Ishikawa (cell line): ENCODE results near the gene SLC25A3.

Experiments used
- CEBPB ChIP-seq: IDR thresholded peaks from 2 replicates; pipeline ENCODE4 v1.6.1; 2012
- CREB1 ChIP-seq: IDR thresholded peaks from 2 replicates; pipeline ENCODE4 v1.6.1; 2012; ENCODE audit warnings: low read depth
- EGR1 ChIP-seq: IDR thresholded peaks from 2 replicates; pipeline ENCODE4 v1.6.1; 2012
- EP300 ChIP-seq: IDR thresholded peaks from 2 replicates; pipeline ENCODE4 v1.6.1; 2012; ENCODE audit warnings: borderline replicate concordance
- FOXM1 ChIP-seq: IDR thresholded peaks from 2 replicates; pipeline ENCODE4 v1.6.1; 2012; ENCODE audit warnings: low read depth, borderline replicate concordance
- NFIC ChIP-seq: IDR thresholded peaks from 2 replicates; pipeline ENCODE4 v1.6.1; 2012
- RAD21 ChIP-seq: IDR thresholded peaks from 2 replicates; pipeline ENCODE4 v1.6.1; 2012; ENCODE audit warnings: low read depth
- TAF1 ChIP-seq: IDR thresholded peaks from 2 replicates; pipeline ENCODE4 v1.6.1; 2012; ENCODE audit warnings: low read depth, mild to moderate bottlenecking
- TCF12 ChIP-seq: IDR thresholded peaks from 2 replicates; pipeline ENCODE4 v1.6.1; 2012; ENCODE audit warnings: low read depth
- TEAD4 ChIP-seq: IDR thresholded peaks from 2 replicates; pipeline ENCODE4 v1.6.1; 2012
- YY1 ChIP-seq: IDR thresholded peaks from 2 replicates; pipeline ENCODE4 v1.6.1; 2012; ENCODE audit warnings: low read depth
- ZBTB7A ChIP-seq: IDR thresholded peaks from 2 replicates; pipeline ENCODE4 v1.6.1; 2012; ENCODE audit warnings: low read depth
- TF ChIP-seq, protein P1 (sequence below): IDR thresholded peaks from 2 replicates; pipeline ENCODE4 v1.6.1; 2012
- TF ChIP-seq, protein P2 (sequence below): IDR thresholded peaks from 2 replicates; pipeline ENCODE4 v1.6.1; 2012
- TF ChIP-seq, protein P3 (sequence below): IDR thresholded peaks from 2 replicates; pipeline ENCODE4 v1.6.1; 2012; ENCODE audit warnings: low read depth, mild to moderate bottlenecking

The SLC25A3 gene

DNA sequence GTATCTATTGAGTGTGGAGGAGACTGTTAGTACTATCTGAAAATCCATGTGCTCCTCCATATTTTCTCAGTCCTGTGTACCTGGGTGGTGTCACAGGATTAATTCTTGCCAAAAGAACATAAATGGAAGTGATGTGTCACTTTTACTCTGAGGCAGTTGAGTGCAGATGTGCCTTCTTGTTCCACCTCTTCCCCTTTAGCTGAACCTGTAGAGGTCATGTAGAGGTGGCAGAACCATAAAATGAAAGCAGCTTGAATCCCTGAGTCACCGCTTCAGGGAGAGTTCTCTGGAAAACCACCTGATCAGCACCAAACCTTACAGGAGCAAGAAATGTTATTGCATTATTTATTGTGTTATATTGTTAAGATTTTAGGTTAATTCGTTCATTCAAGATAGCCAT, 14.7 kb upstream of the SLC25A3 start:
- TF ChIP-seq TEAD4 (no peak), NFIC (no peak), TCF12 (no peak), CEBPB (no peak), EP300 (no peak), RAD21 (no peak), FOXM1 (no peak), ZBTB7A (no peak), EGR1 (no peak), YY1 (no peak)
- TF ChIP-seq, protein P1, sequence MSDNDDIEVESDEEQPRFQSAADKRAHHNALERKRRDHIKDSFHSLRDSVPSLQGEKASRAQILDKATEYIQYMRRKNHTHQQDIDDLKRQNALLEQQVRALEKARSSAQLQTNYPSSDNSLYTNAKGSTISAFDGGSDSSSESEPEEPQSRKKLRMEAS = no peak
- TF ChIP-seq, protein P2, sequence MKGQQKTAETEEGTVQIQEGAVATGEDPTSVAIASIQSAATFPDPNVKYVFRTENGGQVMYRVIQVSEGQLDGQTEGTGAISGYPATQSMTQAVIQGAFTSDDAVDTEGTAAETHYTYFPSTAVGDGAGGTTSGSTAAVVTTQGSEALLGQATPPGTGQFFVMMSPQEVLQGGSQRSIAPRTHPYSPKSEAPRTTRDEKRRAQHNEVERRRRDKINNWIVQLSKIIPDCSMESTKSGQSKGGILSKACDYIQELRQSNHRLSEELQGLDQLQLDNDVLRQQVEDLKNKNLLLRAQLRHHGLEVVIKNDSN = no peak

DNA sequence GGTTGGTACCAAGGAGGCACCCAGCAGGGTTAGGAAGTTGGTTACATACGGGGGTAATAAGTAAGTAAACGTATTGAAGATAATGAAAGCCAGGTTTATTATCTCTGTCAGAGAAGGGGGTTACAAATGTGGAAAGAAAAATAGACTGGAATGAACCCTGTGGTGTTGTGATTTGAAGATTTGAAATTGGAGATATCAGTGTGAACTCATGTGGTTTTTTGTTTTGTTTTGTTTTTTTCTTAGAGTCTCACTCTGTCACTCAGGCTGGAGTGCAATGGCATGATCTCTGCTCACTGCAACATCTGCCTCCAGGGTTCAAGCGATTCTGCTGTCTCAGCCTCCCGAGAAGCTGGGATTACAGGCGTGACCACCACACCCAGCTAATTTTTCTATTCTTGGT, 14.1 kb upstream of the SLC25A3 start:
- TF ChIP-seq, protein P2 = no peak
- TF ChIP-seq, protein P1 = no peak
- TF ChIP-seq TCF12 = no peak
- no peak for TF ChIP-seq NFIC
- TF ChIP-seq EP300 = no peak
- no peak for TF ChIP-seq YY1
- TF ChIP-seq RAD21 = no peak
- no peak for TF ChIP-seq TAF1
- TF ChIP-seq TEAD4 = no peak
- TF ChIP-seq FOXM1 = no peak
- TF ChIP-seq ZBTB7A = no peak
- no peak for TF ChIP-seq CREB1
- no peak for TF ChIP-seq CEBPB
- TF ChIP-seq, protein P3, sequence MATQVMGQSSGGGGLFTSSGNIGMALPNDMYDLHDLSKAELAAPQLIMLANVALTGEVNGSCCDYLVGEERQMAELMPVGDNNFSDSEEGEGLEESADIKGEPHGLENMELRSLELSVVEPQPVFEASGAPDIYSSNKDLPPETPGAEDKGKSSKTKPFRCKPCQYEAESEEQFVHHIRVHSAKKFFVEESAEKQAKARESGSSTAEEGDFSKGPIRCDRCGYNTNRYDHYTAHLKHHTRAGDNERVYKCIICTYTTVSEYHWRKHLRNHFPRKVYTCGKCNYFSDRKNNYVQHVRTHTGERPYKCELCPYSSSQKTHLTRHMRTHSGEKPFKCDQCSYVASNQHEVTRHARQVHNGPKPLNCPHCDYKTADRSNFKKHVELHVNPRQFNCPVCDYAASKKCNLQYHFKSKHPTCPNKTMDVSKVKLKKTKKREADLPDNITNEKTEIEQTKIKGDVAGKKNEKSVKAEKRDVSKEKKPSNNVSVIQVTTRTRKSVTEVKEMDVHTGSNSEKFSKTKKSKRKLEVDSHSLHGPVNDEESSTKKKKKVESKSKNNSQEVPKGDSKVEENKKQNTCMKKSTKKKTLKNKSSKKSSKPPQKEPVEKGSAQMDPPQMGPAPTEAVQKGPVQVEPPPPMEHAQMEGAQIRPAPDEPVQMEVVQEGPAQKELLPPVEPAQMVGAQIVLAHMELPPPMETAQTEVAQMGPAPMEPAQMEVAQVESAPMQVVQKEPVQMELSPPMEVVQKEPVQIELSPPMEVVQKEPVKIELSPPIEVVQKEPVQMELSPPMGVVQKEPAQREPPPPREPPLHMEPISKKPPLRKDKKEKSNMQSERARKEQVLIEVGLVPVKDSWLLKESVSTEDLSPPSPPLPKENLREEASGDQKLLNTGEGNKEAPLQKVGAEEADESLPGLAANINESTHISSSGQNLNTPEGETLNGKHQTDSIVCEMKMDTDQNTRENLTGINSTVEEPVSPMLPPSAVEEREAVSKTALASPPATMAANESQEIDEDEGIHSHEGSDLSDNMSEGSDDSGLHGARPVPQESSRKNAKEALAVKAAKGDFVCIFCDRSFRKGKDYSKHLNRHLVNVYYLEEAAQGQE = no peak
- no peak for TF ChIP-seq EGR1

DNA sequence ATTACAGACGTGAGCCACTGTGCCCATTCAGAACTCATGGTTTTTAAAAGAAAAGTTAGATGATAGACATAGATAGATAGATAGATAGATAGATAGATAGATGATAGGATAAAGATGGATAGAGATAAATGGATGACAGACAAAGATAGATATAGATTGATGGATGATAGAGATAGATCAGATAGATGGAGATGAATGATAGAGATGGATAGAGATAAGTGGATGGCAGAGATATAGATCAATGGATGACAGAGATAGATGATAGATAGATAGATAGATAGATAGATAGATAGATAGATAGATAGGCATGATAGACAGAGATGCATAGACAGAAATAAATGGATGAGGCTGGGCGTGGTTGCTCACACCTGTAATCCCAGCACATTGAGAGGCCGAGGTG, 13.7 kb upstream of the SLC25A3 start:
- TF ChIP-seq RAD21 (no peak), YY1 (no peak), CEBPB (no peak), EP300 (no peak), FOXM1 (no peak), CREB1 (no peak), NFIC (no peak), ZBTB7A (no peak), TEAD4 (no peak), TAF1 (no peak), TCF12 (no peak), EGR1 (no peak)
- TF ChIP-seq, protein P3 = no peak
- TF ChIP-seq, protein P1 = no peak
- TF ChIP-seq, protein P2 = no peak

DNA sequence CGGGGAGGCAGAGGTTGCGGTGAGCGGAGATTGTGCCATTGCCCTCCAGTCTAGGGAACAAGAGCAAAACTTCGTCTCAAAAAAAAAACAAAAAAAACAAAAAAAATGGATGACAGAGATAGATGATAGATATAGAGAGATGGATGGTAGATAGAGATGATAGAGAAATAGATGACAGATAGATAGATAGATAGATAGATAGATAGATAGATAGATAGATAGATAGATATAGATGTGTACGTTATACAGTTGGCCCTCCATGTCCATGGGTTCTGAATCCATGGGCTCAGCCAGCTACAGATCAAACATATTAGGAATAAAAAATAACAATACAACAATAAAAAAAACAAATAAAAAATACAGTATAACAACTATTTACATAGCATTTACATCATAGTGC, 12.8 kb upstream of the SLC25A3 start:
- TF ChIP-seq CREB1 (no peak), NFIC (no peak), CEBPB (no peak), FOXM1 (no peak), TEAD4 (no peak), EGR1 (no peak), RAD21 (no peak), TAF1 (no peak)
- TF ChIP-seq, protein P3 = no peak
- TF ChIP-seq, protein P2 = no peak
